Cerebellar cortex (tissue), 1 donor: Measurements from ENCODE around the gene INPP5D.
"Not testable (repeated sequence)": the region's sequence is repeated elsewhere in the genome, so short reads cannot be mapped to it uniquely, and the experiment has no call there.

ENCODE experiments used
- DNase-seq: peaks from one replicate; pipeline ENCODE4 v3.0.0-alpha.2; 2015; ENCODE audit warnings: low spot score

Gene INPP5D

GRCh38 chr2:233059797-233060500, at the start of gene INPP5D:
Gene INPP5D (plus strand): TSS chr2:233060342. CDS start chr2:233060479, 137 bp downstream.
- DNase-seq = no peak

GRCh38 chr2:233010569-233011267, 49.4 kb upstream of the INPP5D start:
- DNase-seq = no peak

GRCh38 chr2:233011268-233011650, 48.9 kb upstream of the INPP5D start:
- DNase-seq = no peak

GRCh38 chr2:233011702-233012131, 48.4 kb upstream of the INPP5D start:
- no peak for DNase-seq

GRCh38 chr2:233012301-233012971, 47.7 kb upstream of the INPP5D start:
- DNase-seq = no peak

- DNase-seq = no peak
Measured at GRCh38 chr2:233013027-233013461, 47.1 kb upstream of the INPP5D start, which contains the start of gene NGEF. Gene NGEF (minus strand): TSS chr2:233013256. CDS start chr2:232974890, 38,366 bp downstream.

GRCh38 chr2:233013650-233014049, 46.5 kb upstream of the INPP5D start:
- DNase-seq = no peak

GRCh38 chr2:233015019-233015645, 45.0 kb upstream of the INPP5D start:
- no peak for DNase-seq

- no peak for DNase-seq
Measured at GRCh38 chr2:233017947-233018346, 42.2 kb upstream of the INPP5D start.

- not testable (repeated sequence) for DNase-seq
Measured at GRCh38 chr2:233019610-233020009, 40.5 kb upstream of the INPP5D start.

GRCh38 chr2:233020454-233020853, 39.7 kb upstream of the INPP5D start:
- DNase-seq = no peak

- DNase-seq = no peak
Measured at GRCh38 chr2:233021771-233022170, 38.4 kb upstream of the INPP5D start.

GRCh38 chr2:233022561-233022960, 37.6 kb upstream of the INPP5D start:
- DNase-seq = no peak

- DNase-seq = no peak
Measured at GRCh38 chr2:233023007-233023760, 37.0 kb upstream of the INPP5D start.

GRCh38 chr2:233023761-233024410, 36.3 kb upstream of the INPP5D start:
- no peak for DNase-seq

GRCh38 chr2:233025706-233026105, 34.4 kb upstream of the INPP5D start:
- DNase-seq = no peak

GRCh38 chr2:233026198-233026813, 33.8 kb upstream of the INPP5D start:
- no peak for DNase-seq

- DNase-seq = no peak
Measured at GRCh38 chr2:233029321-233029720, 30.8 kb upstream of the INPP5D start.

GRCh38 chr2:233031556-233032500, 28.3 kb upstream of the INPP5D start:
- no peak for DNase-seq
